Adrenal gland (tissue), 5 donors: Measurements from ENCODE around the gene TEX22.

Experiments
- CTCF ChIP-seq, 6 experiments: fragments of 450-650 bp in 4 of 6; fragments of 200-600 bp in 2 of 6; sonication (generic) in 1 of 6; IDR thresholded peaks; 1 replicate in 5 of 6; 2 replicates in 1 of 6; pipeline versions ENCODE4 v1.5.1 to v1.8.0; 2016 to 2021; ENCODE audit warnings: antibody characterized with exemption in 6 of 6, mild to moderate bottlenecking in 2 of 6, moderate library complexity in 1 of 6
- POLR2A ChIP-seq, 2 donors: fragments of 450-650 bp; IDR thresholded peaks; one replicate each; pipeline ENCODE4 v1.6.1; 2017; ENCODE audit warnings: antibody characterized with exemption in 2 of 2, mild to moderate bottlenecking in 2 of 2, moderate library complexity in 1 of 2
- donor health status: DM: no; HTN: no; CAD: no.

DNA sequence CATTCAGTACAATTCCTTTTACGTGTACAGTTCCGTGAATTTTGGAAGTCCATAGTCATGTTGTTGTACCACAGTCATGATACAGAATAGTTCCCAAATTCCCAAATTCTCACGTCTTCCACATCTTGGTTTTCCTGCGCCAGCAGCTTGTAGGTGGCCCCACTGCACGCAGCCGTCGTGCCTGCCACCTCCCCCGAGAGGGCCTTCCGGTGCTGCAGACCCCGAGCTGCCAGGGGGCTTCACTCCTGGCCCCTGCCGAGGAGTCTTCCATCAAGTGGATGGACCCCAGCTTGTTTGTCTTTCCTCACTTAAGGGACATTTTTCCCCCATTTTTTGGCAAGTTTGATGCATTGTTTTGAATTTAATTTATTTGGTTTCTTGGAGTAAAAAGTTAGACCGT is 38.1 kb downstream of the TEX22 start:
- TF ChIP-seq CTCF (IDR thresholded peaks at IDR 0.05) (no peak), POLR2A (IDR thresholded peaks at IDR 0.05) (no peak)
